ENCODE data around the gene FSCN2. TPM values are rescaled to one million over a fixed set of nuclear protein-coding genes. Genes with fewer than 3 reads are reported as not detected.

Gene FSCN2
- total RNA-seq, 1 experiment from 2014 or later, result 1.6 TPM

DNA sequence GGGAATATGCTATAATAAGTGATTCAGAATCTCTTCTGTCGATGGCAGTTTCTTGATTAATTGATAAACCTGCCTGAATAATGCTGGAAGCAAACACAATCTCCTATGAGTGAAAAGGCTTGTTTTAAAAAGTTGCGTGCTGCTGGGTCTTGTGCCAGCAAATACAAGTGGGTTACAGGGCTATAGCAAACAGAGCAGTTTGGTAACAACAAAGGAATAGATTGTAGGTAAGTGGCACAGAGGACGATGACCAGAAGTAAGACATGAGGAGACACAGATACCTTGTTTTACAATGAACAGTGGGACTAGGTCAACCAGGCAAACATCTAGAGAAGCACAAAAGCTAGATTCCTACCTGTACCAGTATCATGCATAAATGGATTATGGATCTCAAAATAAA is 47.7 kb downstream of the FSCN2 start:
- Histone ChIP-seq H3K23me2 (ENCODE audit: insufficient read length, low read depth, low read length, poor library complexity, severe bottlenecking) (no peaks in the 10 kb centered on the region), H4K91ac (ENCODE audit: insufficient read length, low read depth, low read length) (no peak overlapping the region), H2BK5ac (ENCODE audit: insufficient read length, low read length) (no peak overlapping the region), H3K14ac (ENCODE audit: insufficient read depth, low read length) (no peak overlapping the region), H3K4ac (ENCODE audit: low read depth, low read length) (no peak overlapping the region), H3K56ac (ENCODE audit: insufficient read length, low read depth, low read length) (no peak overlapping the region), H3K4me1 (ENCODE audit: insufficient read depth, low read length) (no peaks in the 10 kb centered on the region), H3T11ph (ENCODE audit: low read length) (no peak overlapping the region), H3K23ac (ENCODE audit: insufficient read length, low read depth, low read length) (no peak overlapping the region), H4K8ac (replicated peaks; ENCODE audit: insufficient read length, low read depth, low read length) (no peak overlapping the region), H4K5ac (ENCODE audit: insufficient read length, low read depth, low read length) (no peak overlapping the region), H2BK12ac (ENCODE audit: insufficient read length, low read depth, low read length) (no peak overlapping the region), H3K27ac (ENCODE audit: insufficient read length, low read depth, low read length) (no peak overlapping the region), H3K27me3 (ENCODE audit: insufficient read depth, low read length) (no peaks in the 10 kb centered on the region), H4K20me1 (ENCODE audit: control insufficient read depth, insufficient read depth, insufficient read length) (peaks cover 2% of the 10 kb centered on the region), H2BK120ac (ENCODE audit: low read depth, low read length, poor library complexity, severe bottlenecking) (no peak overlapping the region), H3K9me3 (ENCODE audit: control insufficient read depth, low read depth, low read length) (no peaks in the 10 kb centered on the region), H3K79me2 (ENCODE audit: insufficient read depth, low read length) (no peaks in the 10 kb centered on the region), H2AFZ (ENCODE audit: low read length) (no peak overlapping the region), H3K18ac (ENCODE audit: insufficient read length, low read depth, low read length) (no peak overlapping the region), H3K79me1 (ENCODE audit: insufficient read depth, low read depth, low read length, poor library complexity, severe bottlenecking) (no peaks in the 10 kb centered on the region), H3K4me2 (ENCODE audit: insufficient read depth, insufficient read length, low read length) (no peak overlapping the region), H2BK15ac (ENCODE audit: low read depth, low read length) (no peak overlapping the region), H3K9ac (ENCODE audit: extremely low read depth, insufficient read length, low read length) (no peak overlapping the region), H2AK5ac (ENCODE audit: insufficient read length, low read length) (no peak overlapping the region), H2BK20ac (ENCODE audit: low read depth, low read length, poor library complexity, severe bottlenecking) (no peak overlapping the region)
- no peaks in the 10 kb centered on the region for H3K4me1 Mint-ChIP-seq
- H3K9me3 Mint-ChIP-seq, result no peaks in the 10 kb centered on the region
- no CpG with 5 or more reads among the region's 3 CpGs for WGBS (ENCODE audit: extremely low coverage, insufficient read length, low lambda C conversion rate)
- TF ChIP-seq, protein P1, sequence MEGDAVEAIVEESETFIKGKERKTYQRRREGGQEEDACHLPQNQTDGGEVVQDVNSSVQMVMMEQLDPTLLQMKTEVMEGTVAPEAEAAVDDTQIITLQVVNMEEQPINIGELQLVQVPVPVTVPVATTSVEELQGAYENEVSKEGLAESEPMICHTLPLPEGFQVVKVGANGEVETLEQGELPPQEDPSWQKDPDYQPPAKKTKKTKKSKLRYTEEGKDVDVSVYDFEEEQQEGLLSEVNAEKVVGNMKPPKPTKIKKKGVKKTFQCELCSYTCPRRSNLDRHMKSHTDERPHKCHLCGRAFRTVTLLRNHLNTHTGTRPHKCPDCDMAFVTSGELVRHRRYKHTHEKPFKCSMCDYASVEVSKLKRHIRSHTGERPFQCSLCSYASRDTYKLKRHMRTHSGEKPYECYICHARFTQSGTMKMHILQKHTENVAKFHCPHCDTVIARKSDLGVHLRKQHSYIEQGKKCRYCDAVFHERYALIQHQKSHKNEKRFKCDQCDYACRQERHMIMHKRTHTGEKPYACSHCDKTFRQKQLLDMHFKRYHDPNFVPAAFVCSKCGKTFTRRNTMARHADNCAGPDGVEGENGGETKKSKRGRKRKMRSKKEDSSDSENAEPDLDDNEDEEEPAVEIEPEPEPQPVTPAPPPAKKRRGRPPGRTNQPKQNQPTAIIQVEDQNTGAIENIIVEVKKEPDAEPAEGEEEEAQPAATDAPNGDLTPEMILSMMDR (conservative IDR thresholded peaks at IDR 0.05), result no peak
- H3K4me3 Mint-ChIP-seq, result no peak overlapping the region
- H3K27ac Mint-ChIP-seq, result no peak overlapping the region
- H3K36me3 Mint-ChIP-seq (ENCODE audit: insufficient read depth in 1 of 3, low read depth in 3 of 3), result peaks cover 31 to 81% (median 71%) of the 10 kb centered on the region in 3 experiments
- peaks cover 3% of the 10 kb centered on the region for H3K27me3 Mint-ChIP-seq (ENCODE audit: low read depth)
- no peak for DNase-seq
